Type B pancreatic cell (in vitro differentiated cells): ENCODE data around the gene ZNF616. TPM values are rescaled to one million over a fixed set of nuclear protein-coding genes. Genes with fewer than 3 reads are reported as not detected.

Experiments
- DNase-seq: peaks from one replicate; pipeline ENCODE4 v3.0.0; 2021; ENCODE audit warnings: mixed read lengths; ENCODE audit not compliant: unreplicated experiment; ENCODE audit errors: extremely low spot score
- H3K27ac Mint-ChIP-seq: 2 replicates; pipeline ENCODE4 v1.8.0; 2021; ENCODE audit warnings: mild to moderate bottlenecking, mixed read lengths
- H3K27me3 Mint-ChIP-seq: 2 replicates; pipeline ENCODE4 v1.8.0; 2021; ENCODE audit warnings: mixed read lengths
- H3K36me3 Mint-ChIP-seq: 2 replicates; pipeline ENCODE4 v1.8.0; 2021; ENCODE audit warnings: mixed read lengths
- H3K4me1 Mint-ChIP-seq: one replicate; pipeline ENCODE4 v1.8.0; 2021; ENCODE audit warnings: mixed read lengths; ENCODE audit not compliant: unreplicated experiment
- H3K4me3 Mint-ChIP-seq: 2 replicates; pipeline ENCODE4 v1.8.0; 2021; ENCODE audit warnings: mild to moderate bottlenecking, mixed read lengths
- H3K9me3 Mint-ChIP-seq: 2 replicates; pipeline ENCODE4 v1.8.0; 2021; ENCODE audit warnings: mixed read lengths
- CTCF ChIP-seq: fragments of 200-600 bp; sonication (generic); conservative IDR thresholded peaks from 2 replicates; pipeline ENCODE4 v1.5.0; 2021; ENCODE audit warnings: antibody characterized with exemption, mild to moderate bottlenecking
- total RNA-seq: library from RNA; stranded (reverse); gene quantifications from 2 replicates; pipeline ENCODE4 v1.2.1, GENCODE V29; 2021; ENCODE audit warnings: low replicate concordance

The ZNF616 gene
- total RNA-seq, 1 donor from 2014 or later = 26.5 TPM

- TF ChIP-seq CTCF = no peak
- peak within 1 kb of the TSS; percentile 98 for H3K4me3 Mint-ChIP-seq
- H3K4me1 Mint-ChIP-seq = peaks cover 14% of the 10 kb centered on the region
- H3K36me3 Mint-ChIP-seq = peaks cover 30% of the 10 kb centered on the region
- H3K27me3 Mint-ChIP-seq = no peaks in the 10 kb centered on the region
- peak within 1 kb of the TSS; percentile 96 for H3K27ac Mint-ChIP-seq
- DNase-seq = peak; percentile 87
- H3K9me3 Mint-ChIP-seq = no peaks in the 10 kb centered on the region
Measured at GRCh38 chr19:52171321-52172169, 31.8 kb upstream of the ZNF616 start, which contains the start of gene ZNF836. Gene ZNF836 (minus strand): TSS chr19:52171621. CDS start chr19:52168072, 3,549 bp downstream.

- Mint-ChIP-seq H3K27me3 (no peaks in the 10 kb centered on the region), H3K4me1 (peaks cover 14% of the 10 kb centered on the region), H3K36me3 (peaks cover 30% of the 10 kb centered on the region), H3K4me3 (peak overlapping the region; percentile 98), H3K27ac (peak overlapping the region; percentile 96), H3K9me3 (no peaks in the 10 kb centered on the region)
- DNase-seq = no peak
- TF ChIP-seq CTCF = no peak
Measured at GRCh38 chr19:52170863-52171320, 31.2 kb upstream of the ZNF616 start.

- Mint-ChIP-seq H3K27me3 (no peaks in the 10 kb centered on the region), H3K4me1 (peaks cover 14% of the 10 kb centered on the region), H3K36me3 (peaks cover 33% of the 10 kb centered on the region), H3K4me3 (peak overlapping the region; percentile 98), H3K9me3 (no peaks in the 10 kb centered on the region), H3K27ac (peak overlapping the region; percentile 96)
- DNase-seq = no peak
- TF ChIP-seq CTCF = no peak
Measured at GRCh38 chr19:52170304-52170703, 30.6 kb upstream of the ZNF616 start.

GRCh38 chr19:52155596-52156359 is 16.0 kb upstream of the ZNF616 start:
- Mint-ChIP-seq H3K4me1 (no peaks in the 10 kb centered on the region), H3K9me3 (peaks cover 52% of the 10 kb centered on the region), H3K27me3 (no peaks in the 10 kb centered on the region), H3K36me3 (peaks cover 63% of the 10 kb centered on the region), H3K27ac (no peak overlapping the region), H3K4me3 (no peak overlapping the region)
- DNase-seq = no peak
- TF ChIP-seq CTCF = no peak

- no peak for TF ChIP-seq CTCF
- H3K9me3 Mint-ChIP-seq = peaks cover 10% of the 10 kb centered on the region
- H3K27me3 Mint-ChIP-seq = no peaks in the 10 kb centered on the region
- DNase-seq = no peak
- peaks cover 12% of the 10 kb centered on the region for H3K36me3 Mint-ChIP-seq
- H3K4me3 Mint-ChIP-seq = no peak overlapping the region
- H3K27ac Mint-ChIP-seq = no peak overlapping the region
- H3K4me1 Mint-ChIP-seq = no peaks in the 10 kb centered on the region
Measured at GRCh38 chr19:52148256-52148655, 8.5 kb upstream of the ZNF616 start.
